Naive thymus-derived CD4-positive, alpha-beta T cell (primary cell): ENCODE measurements around the gene NIP7. TPM values are rescaled to one million over a fixed set of nuclear protein-coding genes. Genes with fewer than 3 reads are reported as not detected.
A peak's percentile ranks its signal among the peaks of the same experiment; 100 is the strongest.

Experiments used
- ATAC-seq: fragments of 150-1000 bp; cut with Tn5 transposase; 2 replicates; pipeline ENCODE4 v1.10.0; 2021; ENCODE audit warnings: mild to moderate bottlenecking, moderate library complexity
- CTCF ChIA-PET: fragments of 350-600 bp; sonication (Branson Sonifier 250); formaldehyde crosslinking; loops from one replicate; lab custom pipeline; 2021; ENCODE audit warnings: antibody characterized with exemption; lab: Charles Lee
- POLR2A ChIA-PET: fragments of 350-600 bp; sonication (Branson Sonifier 250); formaldehyde crosslinking; loops from one replicate; lab custom pipeline; 2021; ENCODE audit warnings: antibody characterized with exemption, inconsistent platforms; lab: Charles Lee
- DNase-seq, 9 donors: peaks; one replicate each; pipeline versions ENCODE4 v3.0.0 to v3.0.0-alpha.2; 2020 to 2022; ENCODE audit warnings: mixed read lengths in 1 of 9
- H3K27ac ChIP-seq: one replicate; pipeline ENCODE4 v1.7.0; 2013; ENCODE audit warnings: mild to moderate bottlenecking, low read depth, low read length, moderate library complexity
- H3K27me3 ChIP-seq, 2 donors: one replicate each; pipeline ENCODE4 v1.7.0; 2013; ENCODE audit warnings: low read length in 2 of 2, mild to moderate bottlenecking in 2 of 2, moderate library complexity in 2 of 2; ENCODE audit not compliant: control insufficient read depth in 2 of 2, insufficient read depth in 2 of 2
- H3K36me3 ChIP-seq, 3 experiments: 1 replicate in 2 of 3; 2 replicates in 1 of 3; pipeline ENCODE4 v1.7.0; 2013; ENCODE audit warnings: low read length in 3 of 3, mild to moderate bottlenecking in 3 of 3, moderate library complexity in 1 of 3; ENCODE audit not compliant: insufficient read depth in 3 of 3, control insufficient read depth in 2 of 3
- H3K4me1 ChIP-seq, 2 donors: one replicate each; pipeline ENCODE4 v1.7.0; 2013; ENCODE audit warnings: low read length in 2 of 2, mild to moderate bottlenecking in 2 of 2, moderate library complexity in 1 of 2; ENCODE audit not compliant: control insufficient read depth in 2 of 2, insufficient read depth in 2 of 2
- H3K4me3 ChIP-seq: 2 replicates; pipeline ENCODE4 v1.7.0; 2013; ENCODE audit warnings: mild to moderate bottlenecking, low read length
- H3K9me3 ChIP-seq, 3 experiments: 1 replicate in 2 of 3; 2 replicates in 1 of 3; pipeline ENCODE4 v1.7.0; 2013; ENCODE audit warnings: low read length in 3 of 3; ENCODE audit not compliant: control insufficient read depth in 2 of 3
- H3K27ac Mint-ChIP-seq, 9 donors: one replicate each; pipeline ENCODE4 v1.8.0; 2020 to 2022; ENCODE audit warnings: mixed read lengths in 9 of 9, mild to moderate bottlenecking in 8 of 9, moderate library complexity in 5 of 9, inconsistent platforms in 2 of 9
- H3K27me3 Mint-ChIP-seq, 5 donors: one replicate each; pipeline ENCODE4 v1.8.0; 2021 to 2022; ENCODE audit warnings: mixed read lengths in 5 of 5, mild to moderate bottlenecking in 1 of 5
- H3K36me3 Mint-ChIP-seq, 5 donors: one replicate each; pipeline ENCODE4 v1.8.0; 2020 to 2022; ENCODE audit warnings: mixed read lengths in 5 of 5, mild to moderate bottlenecking in 3 of 5, inconsistent platforms in 1 of 5
- H3K4me1 Mint-ChIP-seq, 7 donors: one replicate each; pipeline ENCODE4 v1.8.0; 2020 to 2022; ENCODE audit warnings: mixed read lengths in 7 of 7, mild to moderate bottlenecking in 3 of 7, inconsistent platforms in 1 of 7
- H3K4me3 Mint-ChIP-seq, 10 donors: one replicate each; pipeline ENCODE4 v1.8.0; 2020 to 2022; ENCODE audit warnings: mild to moderate bottlenecking in 10 of 10, mixed read lengths in 10 of 10, moderate library complexity in 6 of 10, inconsistent platforms in 2 of 10
- H3K9me3 Mint-ChIP-seq, 11 donors: one replicate each; pipeline ENCODE4 v1.8.0; 2020 to 2022; ENCODE audit warnings: mixed read lengths in 11 of 11, mild to moderate bottlenecking in 4 of 11, inconsistent platforms in 1 of 11, moderate library complexity in 1 of 11
- intact Hi-C, 2 donors: fragments of 100-400 bp; cut with micrococcal nuclease; formaldehyde crosslinking; loops; one replicate each; pipeline ENCODE4 v1.15.1; 2023
- polyA plus RNA-seq, 2 donors: library from polyadenylated mRNA; unstranded; fragments of 300-500 nt; fragmentation: Illumina TruSeq; gene quantifications; one replicate each; pipeline ENCODE4 v1.2.3, GENCODE V29; 2021
- total RNA-seq, 6 experiments: library from RNA in 5 of 6; stranded (reverse) in 5 of 6; gene quantifications; 1 replicate in 5 of 6; 2 replicates in 1 of 6; pipeline ENCODE4 v1.2.3 and lab custom pipeline; 2021 to 2026

The NIP7 gene
- total and polyA plus RNA-seq, 7 experiments from 2014 or later: 19.5 to 40.9 (median 28.2) TPM

- no peaks in the 10 kb centered on the region for H3K9me3 Mint-ChIP-seq
- ChIA-PET CTCF (no interaction called here), POLR2A (no interaction called here)
- DNase-seq: no peak
- H3K36me3 ChIP-seq: peaks cover 27 to 96% (median 43%) of the 10 kb centered on the region in 3 experiments
- peaks cover 6 to 37% (median 13%) of the 10 kb centered on the region in 5 donors for H3K36me3 Mint-ChIP-seq
- no peaks in the 10 kb centered on the region for H3K27me3 Mint-ChIP-seq
- H3K4me1 ChIP-seq: no peaks in the 10 kb centered on the region
- peaks cover 5 to 21% (median 10%) of the 10 kb centered on the region in 7 donors for H3K4me1 Mint-ChIP-seq
- intact Hi-C loops: no loop called here
- no peak overlapping the region for H3K27ac ChIP-seq
- ATAC-seq: no peak
- no peaks in the 10 kb centered on the region for H3K27me3 ChIP-seq
- no peak overlapping the region for H3K4me3 Mint-ChIP-seq
- no peaks in the 10 kb centered on the region for H3K9me3 ChIP-seq
- H3K27ac Mint-ChIP-seq: peak overlapping the region in 2 of 9 donors; percentile 14 to 71
- no peak overlapping the region for H3K4me3 ChIP-seq
Observed at GRCh38 chr16:69319826-69320739, 19.5 kb upstream of the NIP7 start.

GRCh38 chr16:69320740-69321073 is 18.9 kb upstream of the NIP7 start:
- intact Hi-C loops: no loop called here

GRCh38 chr16:69321080-69321479 is 18.5 kb upstream of the NIP7 start:
- CTCF ChIA-PET: no interaction called here

More at GRCh38 chr16:69320740-69321073, 18.9 kb upstream of the NIP7 start:
- Histone ChIP-seq H3K4me1 (no peaks in the 10 kb centered on the region), H3K27me3 (no peaks in the 10 kb centered on the region), H3K9me3 (no peaks in the 10 kb centered on the region), H3K27ac (no peak overlapping the region), H3K4me3 (no peak overlapping the region), H3K36me3 (peaks cover 27 to 94% (median 37%) of the 10 kb centered on the region in 3 experiments)
- CTCF ChIA-PET: no interaction called here
- POLR2A ChIA-PET: no interaction called here
- Mint-ChIP-seq H3K4me3 (no peak overlapping the region), H3K27ac (peak overlapping the region in 2 of 9 donors; percentile 43 to 56), H3K4me1 (peaks cover 5 to 24% (median 13%) of the 10 kb centered on the region in 7 donors), H3K27me3 (no peaks in the 10 kb centered on the region), H3K9me3 (no peaks in the 10 kb centered on the region), H3K36me3 (peaks cover 6 to 39% (median 13%) of the 10 kb centered on the region in 5 donors)
- ATAC-seq: no peak
- no peak for DNase-seq

GRCh38 chr16:69322343-69322742 is 17.2 kb upstream of the NIP7 start:
- no peak overlapping the region for H3K4me3 ChIP-seq
- ChIA-PET CTCF (no interaction called here), POLR2A (no interaction called here)
- Mint-ChIP-seq H3K4me3 (no peak overlapping the region), H3K36me3 (peaks cover 6 to 31% (median 18%) of the 10 kb centered on the region in 5 donors), H3K9me3 (no peaks in the 10 kb centered on the region), H3K4me1 (peaks cover 19 to 38% (median 30%) of the 10 kb centered on the region in 7 donors), H3K27me3 (no peaks in the 10 kb centered on the region), H3K27ac (peak overlapping the region in 3 of 9 donors; percentile 28 to 65 (median 47))
- H3K27ac ChIP-seq: no peak overlapping the region
- DNase-seq (no peak), ATAC-seq (no peak)
- H3K27me3 ChIP-seq: no peaks in the 10 kb centered on the region
- intact Hi-C loops: no loop called here
- H3K9me3 ChIP-seq: no peaks in the 10 kb centered on the region
- peaks cover 21 to 91% (median 27%) of the 10 kb centered on the region in 3 experiments for H3K36me3 ChIP-seq
- peaks cover 0 to 9% of the 10 kb centered on the region in 2 donors for H3K4me1 ChIP-seq

More at GRCh38 chr16:69321080-69321479, 18.5 kb upstream of the NIP7 start:
- H3K9me3 ChIP-seq: no peaks in the 10 kb centered on the region
- Mint-ChIP-seq H3K9me3 (no peaks in the 10 kb centered on the region), H3K27ac (peak overlapping the region in 2 of 9 donors; percentile 43 to 56), H3K36me3 (peaks cover 6 to 37% (median 17%) of the 10 kb centered on the region in 5 donors), H3K4me3 (no peak overlapping the region), H3K4me1 (peaks cover 8 to 27% (median 17%) of the 10 kb centered on the region in 7 donors), H3K27me3 (no peaks in the 10 kb centered on the region)
- no peaks in the 10 kb centered on the region for H3K27me3 ChIP-seq
- DNase-seq: no peak
- no peak overlapping the region for H3K4me3 ChIP-seq
- POLR2A ChIA-PET: no interaction called here
- peaks cover 27 to 92% (median 33%) of the 10 kb centered on the region in 3 experiments for H3K36me3 ChIP-seq
- no peaks in the 10 kb centered on the region for H3K4me1 ChIP-seq
- ATAC-seq: no peak
- intact Hi-C loops: no loop called here
- no peak overlapping the region for H3K27ac ChIP-seq

GRCh38 chr16:69323415-69323814 is 16.2 kb upstream of the NIP7 start:
- H3K4me3 ChIP-seq: no peak overlapping the region
- CTCF ChIA-PET: no interaction called here
- DNase-seq (no peak), ATAC-seq (no peak)
- no peaks in the 10 kb centered on the region for H3K9me3 Mint-ChIP-seq
- H3K27ac Mint-ChIP-seq: no peak overlapping the region
- H3K27me3 ChIP-seq: no peaks in the 10 kb centered on the region
- intact Hi-C loops: loop anchor here in 1 of 2 donors (1.0 kb wide), 1 partner anchor 12 kb away; the partner anchor contains the start of gene VPS4A
- no peaks in the 10 kb centered on the region for H3K27me3 Mint-ChIP-seq
- no peak overlapping the region for H3K27ac ChIP-seq
- H3K9me3 ChIP-seq: no peaks in the 10 kb centered on the region
- no peak overlapping the region for H3K4me3 Mint-ChIP-seq
- peaks cover 20 to 45% (median 37%) of the 10 kb centered on the region in 7 donors for H3K4me1 Mint-ChIP-seq
- POLR2A ChIA-PET: interaction anchor here (0.8 kb wide), 1 partner anchor 13 kb away, joined by 3 read pairs; no protein-coding TSS in a partner anchor
- H3K4me1 ChIP-seq: peaks cover 2 to 16% of the 10 kb centered on the region in 2 donors
- peaks cover 21 to 90% (median 27%) of the 10 kb centered on the region in 3 experiments for H3K36me3 ChIP-seq
- peaks cover 6 to 31% (median 18%) of the 10 kb centered on the region in 5 donors for H3K36me3 Mint-ChIP-seq

GRCh38 chr16:69324013-69324531 is 15.5 kb upstream of the NIP7 start:
- POLR2A ChIA-PET: interaction anchor here (0.8 to 1.0 kb wide), 2 partner anchors 9 to 12 kb away, joined by 3 to 5 read pairs; no protein-coding TSS in a partner anchor
- CTCF ChIA-PET: no interaction called here
- H3K4me3 ChIP-seq: no peak overlapping the region
- H3K27ac ChIP-seq: no peak overlapping the region
- H3K27ac Mint-ChIP-seq: peak overlapping the region in 1 of 9 donors; percentile 76
- H3K9me3 Mint-ChIP-seq: no peaks in the 10 kb centered on the region
- DNase-seq (no peak), ATAC-seq (no peak)
- peaks cover 20 to 51% (median 43%) of the 10 kb centered on the region in 7 donors for H3K4me1 Mint-ChIP-seq
- H3K27me3 Mint-ChIP-seq: no peaks in the 10 kb centered on the region
- H3K4me3 Mint-ChIP-seq: no peak overlapping the region
- peaks cover 6 to 31% (median 18%) of the 10 kb centered on the region in 5 donors for H3K36me3 Mint-ChIP-seq
- H3K27me3 ChIP-seq: no peaks in the 10 kb centered on the region
- no peaks in the 10 kb centered on the region for H3K9me3 ChIP-seq
- H3K4me1 ChIP-seq: peaks cover 8 to 22% of the 10 kb centered on the region in 2 donors
- H3K36me3 ChIP-seq: peaks cover 21 to 87% (median 24%) of the 10 kb centered on the region in 3 experiments
- intact Hi-C loops: no loop called here
